SK-N-SH treated with all-trans-retinoic acid at 6 μM for 48 hours (cell line): Measurements from ENCODE around the gene GALNT3.

Experiments
- ATAC-seq: fragments of 200-7000 bp; cut with Tn5 transposase; 3 replicates; pipeline ENCODE4 v1.9.1; 2020; ENCODE audit warnings: mild to moderate bottlenecking, moderate library complexity
- ARNTL ChIP-seq: fragments of 450-650 bp; formaldehyde crosslinking; IDR thresholded peaks from 2 replicates; pipeline ENCODE4 v1.5.0; 2020; ENCODE audit warnings: low read depth, mild to moderate bottlenecking, moderate library complexity, borderline replicate concordance
- BACH2 ChIP-seq: fragments of 250-450 bp; sonication (Bioruptor Pico); IDR thresholded peaks from 2 replicates; pipeline ENCODE4 v1.9.0; 2021; ENCODE audit warnings: mild to moderate bottlenecking, borderline replicate concordance
- CSDC2 ChIP-seq: fragments of 250-450 bp; sonication (Bioruptor Pico); IDR thresholded peaks from 2 replicates; pipeline ENCODE4 v1.5.0; 2020; ENCODE audit warnings: mild to moderate bottlenecking, moderate library complexity
- ESRRG ChIP-seq: fragments of 250-450 bp; sonication (Bioruptor Pico); IDR thresholded peaks from 2 replicates; pipeline ENCODE4 v1.6.1; 2021; ENCODE audit warnings: mild to moderate bottlenecking
- GLIS3 ChIP-seq: fragments of 250-450 bp; sonication (Bioruptor Pico); IDR thresholded peaks from 2 replicates; pipeline ENCODE4 v1.5.0; 2020; ENCODE audit warnings: mild to moderate bottlenecking, moderate library complexity
- ISL1 ChIP-seq: fragments of 250-450 bp; sonication (Bioruptor Pico); IDR thresholded peaks from 2 replicates; pipeline ENCODE4 v2.1.2; 2022; ENCODE audit warnings: mild to moderate bottlenecking, moderate library complexity
- OSR1 ChIP-seq: fragments of 250-450 bp; sonication (Bioruptor Pico); IDR thresholded peaks from 2 replicates; pipeline ENCODE4 v1.8.0; 2022; ENCODE audit warnings: moderate library complexity, mild to moderate bottlenecking, inconsistent platforms
- PPARA ChIP-seq: fragments of 250-450 bp; sonication (Bioruptor Pico); IDR thresholded peaks from 2 replicates; pipeline ENCODE4 v1.5.0; 2020; ENCODE audit warnings: mild to moderate bottlenecking, borderline replicate concordance
- RARB ChIP-seq: fragments of 250-450 bp; sonication (Bioruptor Pico); IDR thresholded peaks from 2 replicates; pipeline ENCODE4 v1.8.0; 2021; ENCODE audit warnings: mild to moderate bottlenecking, moderate library complexity
- SNAI2 ChIP-seq: fragments of 250-450 bp; sonication (Bioruptor Pico); IDR thresholded peaks from 2 replicates; pipeline ENCODE4 v1.5.0; 2020; ENCODE audit warnings: mild to moderate bottlenecking, moderate library complexity
- TCF4 ChIP-seq: fragments of 250-450 bp; sonication (Bioruptor Pico); IDR thresholded peaks from 2 replicates; pipeline ENCODE4 v1.8.0; 2021; ENCODE audit warnings: mild to moderate bottlenecking, moderate library complexity, borderline replicate concordance
- TOX ChIP-seq: fragments of 250-450 bp; sonication (Bioruptor Pico); IDR thresholded peaks from 2 replicates; pipeline ENCODE4 v1.8.0; 2021; ENCODE audit warnings: mild to moderate bottlenecking, moderate library complexity, borderline replicate concordance
- ZC3H10 ChIP-seq: fragments of 250-450 bp; sonication (Bioruptor Pico); IDR thresholded peaks from 2 replicates; pipeline ENCODE4 v1.5.1; 2021; ENCODE audit warnings: mild to moderate bottlenecking, moderate library complexity
- ZFP3 ChIP-seq: fragments of 250-450 bp; sonication (Bioruptor Pico); IDR thresholded peaks from 2 replicates; pipeline ENCODE4 v1.5.0; 2020; ENCODE audit warnings: mild to moderate bottlenecking, moderate library complexity
- ZFP30 ChIP-seq: fragments of 450-650 bp; formaldehyde crosslinking; IDR thresholded peaks from 2 replicates; pipeline ENCODE4 v1.5.0; 2022; ENCODE audit warnings: mild to moderate bottlenecking, moderate library complexity
- ZNF565 ChIP-seq: fragments of 450-650 bp; formaldehyde crosslinking; conservative IDR thresholded peaks from 2 replicates; pipeline ENCODE4 v1.5.0; 2020; ENCODE audit warnings: low read depth, mild to moderate bottlenecking, moderate library complexity
- ZNF70 ChIP-seq: fragments of 450-650 bp; formaldehyde crosslinking; IDR thresholded peaks from 2 replicates; pipeline ENCODE4 v1.5.0; 2020; ENCODE audit warnings: mild to moderate bottlenecking, moderate library complexity
- ZNF8 ChIP-seq: fragments of 450-650 bp; formaldehyde crosslinking; IDR thresholded peaks from 2 replicates; pipeline ENCODE4 v1.5.0; 2020; ENCODE audit warnings: mild to moderate bottlenecking, moderate library complexity
- TF ChIP-seq, protein P1 (sequence below): fragments of 250-450 bp; sonication (Bioruptor Pico); IDR thresholded peaks from 2 replicates; pipeline ENCODE4 v1.8.0; 2020; ENCODE audit warnings: mild to moderate bottlenecking, moderate library complexity, borderline replicate concordance
- TF ChIP-seq, protein P2 (sequence below): fragments of 250-450 bp; sonication (Bioruptor Pico); IDR thresholded peaks from 2 replicates; pipeline ENCODE4 v1.5.0; 2020; ENCODE audit warnings: mild to moderate bottlenecking, moderate library complexity
- TF ChIP-seq, protein P3 (sequence below): fragments of 250-450 bp; sonication (Bioruptor Pico); IDR thresholded peaks from 2 replicates; pipeline ENCODE4 v1.5.1; 2020; ENCODE audit warnings: low read depth, mild to moderate bottlenecking, moderate library complexity
- TF ChIP-seq, protein P4 (sequence below): fragments of 250-450 bp; sonication (Bioruptor Pico); IDR thresholded peaks from 2 replicates; pipeline ENCODE4 v1.5.1; 2021; ENCODE audit warnings: mild to moderate bottlenecking, moderate library complexity
- TF ChIP-seq, protein P5 (sequence below): fragments of 250-450 bp; sonication (Bioruptor Pico); IDR thresholded peaks from 2 replicates; pipeline ENCODE4 v1.8.0; 2021; ENCODE audit warnings: low read depth, mild to moderate bottlenecking, moderate library complexity, borderline replicate concordance

Gene GALNT3

DNA sequence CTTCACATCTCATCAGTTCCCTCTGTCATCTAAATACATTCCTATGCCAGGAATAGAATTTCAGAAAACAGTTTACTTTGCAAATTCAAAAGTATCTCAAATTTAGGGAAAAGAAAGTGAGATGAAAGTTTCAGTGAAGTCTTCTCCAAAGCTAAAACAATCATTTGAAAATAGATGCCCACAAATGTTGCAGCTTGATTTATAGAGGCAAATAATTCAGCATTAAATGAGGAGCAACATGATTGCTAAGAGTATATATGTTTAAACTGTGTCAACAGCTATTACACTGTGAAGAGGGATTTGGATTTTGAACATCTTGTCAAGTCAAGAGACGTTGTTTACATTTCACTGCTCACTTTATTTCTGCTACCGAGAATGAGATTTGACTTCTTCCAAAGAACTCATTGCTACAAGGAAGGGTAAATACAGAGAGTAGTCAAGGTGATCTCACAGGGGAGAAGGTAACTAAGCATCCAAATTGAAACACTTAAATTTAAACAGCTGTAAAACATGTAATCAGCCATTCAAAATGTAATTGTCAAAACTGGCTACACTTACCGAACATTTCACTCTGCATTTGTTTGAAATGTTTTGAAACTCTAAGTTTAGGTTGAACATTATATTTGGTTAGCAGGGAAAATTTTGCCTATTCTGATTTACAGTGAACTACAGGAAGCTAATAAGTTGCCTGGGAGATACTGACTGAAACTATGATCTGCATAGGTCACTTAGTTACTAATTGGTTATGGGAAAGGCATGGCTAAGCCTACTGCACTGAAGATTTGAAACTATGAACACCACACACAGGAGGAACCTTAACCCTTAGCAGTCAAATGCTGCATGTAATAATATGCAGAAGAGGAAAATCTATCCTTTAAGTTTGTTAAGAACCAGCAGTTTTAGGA lies 33.2 kb upstream of the GALNT3 start:
- TF ChIP-seq RARB (CRISPR knock-in tag) (no peak), PPARA (CRISPR knock-in tag) (no peak), ZFP3 (no peak), SNAI2 (CRISPR knock-in tag) (no peak), OSR1 (CRISPR knock-in tag) (no peak), TCF4 (CRISPR knock-in tag) (no peak), TOX (CRISPR knock-in tag) (no peak), ZNF70 (no peak)
- TF ChIP-seq, protein P1, sequence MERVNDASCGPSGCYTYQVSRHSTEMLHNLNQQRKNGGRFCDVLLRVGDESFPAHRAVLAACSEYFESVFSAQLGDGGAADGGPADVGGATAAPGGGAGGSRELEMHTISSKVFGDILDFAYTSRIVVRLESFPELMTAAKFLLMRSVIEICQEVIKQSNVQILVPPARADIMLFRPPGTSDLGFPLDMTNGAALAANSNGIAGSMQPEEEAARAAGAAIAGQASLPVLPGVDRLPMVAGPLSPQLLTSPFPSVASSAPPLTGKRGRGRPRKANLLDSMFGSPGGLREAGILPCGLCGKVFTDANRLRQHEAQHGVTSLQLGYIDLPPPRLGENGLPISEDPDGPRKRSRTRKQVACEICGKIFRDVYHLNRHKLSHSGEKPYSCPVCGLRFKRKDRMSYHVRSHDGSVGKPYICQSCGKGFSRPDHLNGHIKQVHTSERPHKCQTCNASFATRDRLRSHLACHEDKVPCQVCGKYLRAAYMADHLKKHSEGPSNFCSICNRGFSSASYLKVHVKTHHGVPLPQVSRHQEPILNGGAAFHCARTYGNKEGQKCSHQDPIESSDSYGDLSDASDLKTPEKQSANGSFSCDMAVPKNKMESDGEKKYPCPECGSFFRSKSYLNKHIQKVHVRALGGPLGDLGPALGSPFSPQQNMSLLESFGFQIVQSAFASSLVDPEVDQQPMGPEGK (CRISPR knock-in tag), result no peak
- TF ChIP-seq, protein P2, sequence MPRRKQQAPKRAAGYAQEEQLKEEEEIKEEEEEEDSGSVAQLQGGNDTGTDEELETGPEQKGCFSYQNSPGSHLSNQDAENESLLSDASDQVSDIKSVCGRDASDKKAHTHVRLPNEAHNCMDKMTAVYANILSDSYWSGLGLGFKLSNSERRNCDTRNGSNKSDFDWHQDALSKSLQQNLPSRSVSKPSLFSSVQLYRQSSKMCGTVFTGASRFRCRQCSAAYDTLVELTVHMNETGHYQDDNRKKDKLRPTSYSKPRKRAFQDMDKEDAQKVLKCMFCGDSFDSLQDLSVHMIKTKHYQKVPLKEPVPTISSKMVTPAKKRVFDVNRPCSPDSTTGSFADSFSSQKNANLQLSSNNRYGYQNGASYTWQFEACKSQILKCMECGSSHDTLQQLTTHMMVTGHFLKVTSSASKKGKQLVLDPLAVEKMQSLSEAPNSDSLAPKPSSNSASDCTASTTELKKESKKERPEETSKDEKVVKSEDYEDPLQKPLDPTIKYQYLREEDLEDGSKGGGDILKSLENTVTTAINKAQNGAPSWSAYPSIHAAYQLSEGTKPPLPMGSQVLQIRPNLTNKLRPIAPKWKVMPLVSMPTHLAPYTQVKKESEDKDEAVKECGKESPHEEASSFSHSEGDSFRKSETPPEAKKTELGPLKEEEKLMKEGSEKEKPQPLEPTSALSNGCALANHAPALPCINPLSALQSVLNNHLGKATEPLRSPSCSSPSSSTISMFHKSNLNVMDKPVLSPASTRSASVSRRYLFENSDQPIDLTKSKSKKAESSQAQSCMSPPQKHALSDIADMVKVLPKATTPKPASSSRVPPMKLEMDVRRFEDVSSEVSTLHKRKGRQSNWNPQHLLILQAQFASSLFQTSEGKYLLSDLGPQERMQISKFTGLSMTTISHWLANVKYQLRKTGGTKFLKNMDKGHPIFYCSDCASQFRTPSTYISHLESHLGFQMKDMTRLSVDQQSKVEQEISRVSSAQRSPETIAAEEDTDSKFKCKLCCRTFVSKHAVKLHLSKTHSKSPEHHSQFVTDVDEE, result no peak
- TF ChIP-seq, protein P3, sequence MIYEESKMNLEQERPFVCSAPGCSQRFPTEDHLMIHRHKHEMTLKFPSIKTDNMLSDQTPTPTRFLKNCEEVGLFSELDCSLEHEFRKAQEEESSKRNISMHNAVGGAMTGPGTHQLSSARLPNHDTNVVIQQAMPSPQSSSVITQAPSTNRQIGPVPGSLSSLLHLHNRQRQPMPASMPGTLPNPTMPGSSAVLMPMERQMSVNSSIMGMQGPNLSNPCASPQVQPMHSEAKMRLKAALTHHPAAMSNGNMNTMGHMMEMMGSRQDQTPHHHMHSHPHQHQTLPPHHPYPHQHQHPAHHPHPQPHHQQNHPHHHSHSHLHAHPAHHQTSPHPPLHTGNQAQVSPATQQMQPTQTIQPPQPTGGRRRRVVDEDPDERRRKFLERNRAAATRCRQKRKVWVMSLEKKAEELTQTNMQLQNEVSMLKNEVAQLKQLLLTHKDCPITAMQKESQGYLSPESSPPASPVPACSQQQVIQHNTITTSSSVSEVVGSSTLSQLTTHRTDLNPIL, result no peak
- ATAC-seq, result no peak

DNA sequence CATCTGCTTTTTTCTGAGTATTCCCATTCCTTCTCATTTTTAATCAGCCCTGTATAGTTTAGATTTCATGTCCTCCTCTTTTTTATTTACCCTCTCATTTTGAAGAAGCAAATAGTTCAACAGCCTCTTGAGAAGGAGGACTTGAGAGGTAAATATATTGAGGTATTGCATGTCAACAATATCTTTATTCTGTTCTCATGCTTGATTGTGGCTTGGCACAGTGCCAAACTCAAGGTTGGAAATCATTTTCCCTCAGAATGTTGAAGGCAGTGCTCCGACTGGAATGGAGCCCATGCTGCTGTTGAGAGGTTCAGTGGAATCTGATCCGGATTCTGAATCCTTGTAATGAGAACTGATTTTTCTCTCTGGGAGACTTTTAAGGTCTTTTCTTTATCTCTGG lies 31.0 kb upstream of the GALNT3 start:
- peak; percentile 53; the same call in 2 of the 3 replicates for ATAC-seq
- TF ChIP-seq TOX (CRISPR knock-in tag), result 0 out of 2 replicates have a peak, but pooled peaks have one; percentile 26
- no peak for TF ChIP-seq ZFP3

DNA sequence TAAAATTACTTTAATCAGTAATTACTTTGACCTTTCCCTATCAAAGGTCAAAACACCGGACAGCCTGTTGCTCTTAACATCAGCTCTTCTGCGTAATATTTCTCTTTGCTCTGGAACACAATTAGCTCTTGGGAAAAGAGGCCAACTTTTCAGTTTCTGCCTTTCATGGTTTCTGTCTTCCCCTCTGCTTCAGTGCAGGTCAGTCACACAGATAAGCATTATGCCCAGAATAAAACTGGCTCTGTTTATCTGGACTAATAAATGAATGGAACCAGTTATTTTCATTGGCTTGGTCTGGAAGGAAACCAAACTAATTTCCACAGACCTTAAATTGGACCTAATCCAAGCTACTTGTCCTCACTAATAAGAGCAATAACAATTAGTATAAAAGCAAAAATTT lies 26.2 kb upstream of the GALNT3 start:
- no peak for ATAC-seq
- TF ChIP-seq ZFP30 (no peak), TCF4 (CRISPR knock-in tag) (0 out of 2 replicates have a peak, but pooled peaks have one; percentile 13), ISL1 (CRISPR knock-in tag) (peak; percentile 57), ZNF565 (no peak)
- TF ChIP-seq, all 23 proteins: peak for 2

DNA sequence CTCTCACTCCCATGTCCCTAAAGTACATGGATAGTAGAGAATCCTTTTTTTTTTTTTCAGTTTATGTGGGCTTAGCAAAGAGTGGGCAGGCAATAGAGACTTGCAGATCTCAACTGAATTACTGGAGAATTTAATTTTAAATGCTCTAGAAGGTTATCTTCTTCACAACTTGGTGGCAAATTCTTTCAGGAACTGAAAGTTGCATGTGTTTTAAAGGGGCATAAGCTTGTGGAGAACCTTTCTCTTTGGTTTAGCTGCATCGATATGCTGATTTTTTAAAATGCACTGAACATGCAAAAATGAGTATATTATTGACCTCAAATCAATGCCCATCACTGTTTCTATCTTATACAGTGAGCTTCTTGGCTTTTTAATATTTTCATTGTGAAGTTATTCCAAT lies 24.9 kb upstream of the GALNT3 start:
- no peak for ATAC-seq

More for the DNA sequence above, 24.9 kb upstream of the GALNT3 start:
- TF ChIP-seq CSDC2 (CRISPR knock-in tag) (no peak), ESRRG (no peak), TOX (CRISPR knock-in tag) (no peak), ZNF565 (no peak), ZNF8 (no peak), TCF4 (CRISPR knock-in tag) (no peak), RARB (CRISPR knock-in tag) (no peak), OSR1 (CRISPR knock-in tag) (no peak), ZC3H10 (CRISPR knock-in tag) (no peak), ISL1 (CRISPR knock-in tag) (no peak), ZNF70 (no peak), ZFP30 (no peak), ARNTL (CRISPR knock-in tag) (no peak), BACH2 (CRISPR knock-in tag) (no peak), GLIS3 (CRISPR knock-in tag) (no peak)
- TF ChIP-seq, protein P4, sequence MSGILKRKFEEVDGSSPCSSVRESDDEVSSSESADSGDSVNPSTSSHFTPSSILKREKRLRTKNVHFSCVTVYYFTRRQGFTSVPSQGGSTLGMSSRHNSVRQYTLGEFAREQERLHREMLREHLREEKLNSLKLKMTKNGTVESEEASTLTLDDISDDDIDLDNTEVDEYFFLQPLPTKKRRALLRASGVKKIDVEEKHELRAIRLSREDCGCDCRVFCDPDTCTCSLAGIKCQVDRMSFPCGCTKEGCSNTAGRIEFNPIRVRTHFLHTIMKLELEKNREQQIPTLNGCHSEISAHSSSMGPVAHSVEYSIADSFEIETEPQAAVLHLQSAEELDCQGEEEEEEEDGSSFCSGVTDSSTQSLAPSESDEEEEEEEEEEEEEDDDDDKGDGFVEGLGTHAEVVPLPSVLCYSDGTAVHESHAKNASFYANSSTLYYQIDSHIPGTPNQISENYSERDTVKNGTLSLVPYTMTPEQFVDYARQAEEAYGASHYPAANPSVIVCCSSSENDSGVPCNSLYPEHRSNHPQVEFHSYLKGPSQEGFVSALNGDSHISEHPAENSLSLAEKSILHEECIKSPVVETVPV (CRISPR knock-in tag), result no peak
- TF ChIP-seq, protein P5, sequence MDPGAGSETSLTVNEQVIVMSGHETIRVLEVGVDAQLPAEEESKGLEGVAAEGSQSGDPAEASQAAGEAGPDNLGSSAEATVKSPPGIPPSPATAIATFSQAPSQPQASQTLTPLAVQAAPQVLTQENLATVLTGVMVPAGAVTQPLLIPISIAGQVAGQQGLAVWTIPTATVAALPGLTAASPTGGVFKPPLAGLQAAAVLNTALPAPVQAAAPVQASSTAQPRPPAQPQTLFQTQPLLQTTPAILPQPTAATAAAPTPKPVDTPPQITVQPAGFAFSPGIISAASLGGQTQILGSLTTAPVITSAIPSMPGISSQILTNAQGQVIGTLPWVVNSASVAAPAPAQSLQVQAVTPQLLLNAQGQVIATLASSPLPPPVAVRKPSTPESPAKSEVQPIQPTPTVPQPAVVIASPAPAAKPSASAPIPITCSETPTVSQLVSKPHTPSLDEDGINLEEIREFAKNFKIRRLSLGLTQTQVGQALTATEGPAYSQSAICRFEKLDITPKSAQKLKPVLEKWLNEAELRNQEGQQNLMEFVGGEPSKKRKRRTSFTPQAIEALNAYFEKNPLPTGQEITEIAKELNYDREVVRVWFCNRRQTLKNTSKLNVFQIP, result no peak
- TF ChIP-seq, protein P1 (CRISPR knock-in tag), result no peak
- TF ChIP-seq, protein P3, result no peak
